BJ (cell line): Measurements from ENCODE around the gene IFITM5. TPM values are rescaled to one million over a fixed set of nuclear protein-coding genes. Genes with fewer than 3 reads are reported as not detected.

ENCODE experiments used
- CTCF ChIA-PET: fragments of 350-600 bp; formaldehyde crosslinking; extraction: SDS; loops from one replicate; lab custom pipeline; 2021; ENCODE audit warnings: antibody characterized with exemption, inconsistent platforms; lab: Yijun Ruan, JAX
- POLR2A ChIA-PET: fragments of 300-600 bp; sonication (Branson Sonifier 250); formaldehyde crosslinking; extraction: SDS; loops from one replicate; lab custom pipeline; 2021; ENCODE audit warnings: antibody characterized with exemption; lab: Charles Lee
- DNase-seq: peaks from one replicate; pipeline ENCODE4 v3.0.0-alpha.2; 2011; ENCODE audit warnings: low read depth
- H3K27me3 ChIP-seq: 2 replicates; pipeline ENCODE4 v1.6.0; 2011; ENCODE audit warnings: low read length; ENCODE audit not compliant: control insufficient read depth, insufficient read depth
- H3K36me3 ChIP-seq: 2 replicates; pipeline ENCODE4 v1.5.1; 2011; ENCODE audit warnings: low read length; ENCODE audit not compliant: control insufficient read depth, insufficient read depth
- H3K4me3 ChIP-seq: 2 replicates; pipeline ENCODE4 v1.5.1; 2011; ENCODE audit warnings: low read depth, mild to moderate bottlenecking, control low read depth, low read length
- CTCF ChIP-seq: IDR thresholded peaks from 2 replicates; pipeline ENCODE4 v1.5.1; 2011; ENCODE audit warnings: low read depth, mild to moderate bottlenecking, control low read depth, inconsistent platforms, low read length, moderate library complexity; ENCODE audit not compliant: insufficient read depth
- polyA plus RNA-seq: library from polyadenylated mRNA; depleted of rRNA; stranded (reverse); fragments of >200 nt; gene quantifications from 2 replicates; pipeline ENCODE4 v1.2.3, GENCODE V29; 2011

IFITM5 gene
- polyA plus RNA-seq, 1 experiment = not detected

DNA sequence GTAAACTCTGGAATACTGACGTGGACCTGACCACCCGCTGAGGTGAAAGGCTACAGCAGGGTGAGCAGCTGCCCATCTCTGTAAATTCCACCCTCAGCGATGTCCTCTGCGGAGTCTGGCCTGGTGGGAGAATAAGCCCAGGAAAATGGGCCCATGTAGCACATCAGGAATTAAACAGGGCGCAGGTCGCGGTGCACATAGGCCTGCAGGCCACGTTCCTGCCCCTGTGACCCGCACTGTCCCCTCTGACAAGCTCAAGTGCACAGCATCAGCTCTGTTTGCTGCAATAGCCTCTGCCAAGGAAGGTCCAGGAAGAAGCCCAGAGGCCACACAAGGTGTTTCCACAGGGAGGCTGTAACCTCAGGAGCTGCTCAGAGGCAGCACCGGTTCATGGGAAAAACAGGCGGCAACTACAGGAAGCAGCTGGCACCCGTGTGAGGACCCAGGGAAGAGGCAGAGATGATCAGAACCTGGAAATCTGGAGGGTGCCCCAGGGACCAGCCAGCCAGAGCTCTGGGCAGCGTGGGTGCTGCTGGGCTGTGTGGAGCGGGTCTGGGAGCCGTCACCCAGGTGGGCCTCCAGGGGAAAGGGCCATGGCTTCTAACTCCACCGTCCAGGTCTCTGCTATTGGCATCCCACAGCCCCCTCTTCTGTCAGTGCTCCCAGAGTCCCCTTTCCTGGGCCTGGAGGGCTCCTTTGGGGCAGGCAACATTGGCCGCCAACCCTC is 7.5 kb upstream of the IFITM5 start:
- Histone ChIP-seq H3K36me3 (no peaks in the 10 kb centered on the region; the same call in 1 of the 2 replicates), H3K27me3 (no peaks in the 10 kb centered on the region), H3K4me3 (no peak overlapping the region)
- CTCF ChIA-PET = interaction anchor here (0.9 to 5.0 kb wide), 12 partner anchors 12 to 212 kb away, joined by 3 to 57 read pairs (median 11); partner anchors contain the start of gene IFITM3
- TF ChIP-seq CTCF = no peak
- POLR2A ChIA-PET = no interaction called here
- DNase-seq = no peak

- Histone ChIP-seq H3K36me3 (no peaks in the 10 kb centered on the region; the same call in 1 of the 2 replicates), H3K27me3 (no peaks in the 10 kb centered on the region), H3K4me3 (no peak overlapping the region)
- TF ChIP-seq CTCF = no peak
- POLR2A ChIA-PET = no interaction called here
- CTCF ChIA-PET = interaction anchor here (0.9 to 5.0 kb wide), 12 partner anchors 7 to 213 kb away, joined by 3 to 57 read pairs (median 12); no protein-coding TSS in a partner anchor
- DNase-seq = no peak
These were observed 6.5 kb upstream of the IFITM5 start for GRCh38 chr11:305844-306211.

DNA sequence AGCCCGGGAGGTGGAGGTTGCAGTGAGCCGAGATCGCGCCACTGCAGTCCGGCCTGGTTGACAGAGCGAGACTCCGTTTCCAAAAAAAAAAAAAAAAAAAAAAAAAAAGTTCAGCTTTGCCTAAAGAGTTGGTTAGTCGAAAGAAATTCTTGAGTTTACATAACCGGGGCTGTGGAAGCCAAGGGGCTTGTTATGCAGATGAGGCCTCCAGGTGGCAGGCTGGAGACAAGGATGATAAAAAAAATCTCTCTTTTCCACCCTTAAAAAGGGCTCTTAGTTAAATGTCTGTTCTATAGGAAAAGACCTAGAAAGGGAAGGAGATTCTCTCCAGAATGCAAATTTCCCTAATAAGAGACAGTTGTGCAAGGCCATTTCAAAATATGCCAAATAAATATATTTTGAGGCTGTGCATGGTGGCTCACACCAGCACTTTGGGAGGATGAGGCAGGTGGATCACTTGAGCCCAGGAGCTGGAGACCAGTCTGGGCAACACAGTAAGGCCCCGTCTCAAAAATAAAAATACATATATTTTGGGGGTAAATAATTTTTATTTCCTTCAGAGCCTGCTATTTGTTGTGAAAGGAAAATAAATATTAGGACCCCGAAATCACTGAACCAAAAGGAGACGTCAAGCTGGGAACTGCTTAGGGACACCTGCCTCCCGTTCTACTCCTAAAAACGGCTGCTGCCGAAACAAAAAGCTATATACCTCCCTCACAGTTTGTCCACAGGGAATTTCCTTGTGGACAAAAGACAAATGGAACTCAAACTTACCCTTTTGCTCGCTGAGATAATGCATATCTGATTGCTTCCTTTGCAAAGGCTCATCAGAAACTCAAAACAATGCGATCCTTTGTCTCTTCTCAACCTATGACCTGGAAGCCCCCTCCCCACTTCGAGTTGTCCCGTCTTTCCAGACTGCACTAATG is 5.9 kb upstream of the IFITM5 start:
- H3K4me3 ChIP-seq = no peak overlapping the region
- peak; percentile 80 for TF ChIP-seq CTCF
- POLR2A ChIA-PET = interaction anchor here (0.7 kb wide), 1 partner anchor 257 kb away, joined by 22 read pairs; no protein-coding TSS in a partner anchor
- peaks cover under 1% of the 10 kb centered on the region; the same call in 1 of the 2 replicates for H3K27me3 ChIP-seq
- H3K36me3 ChIP-seq = no peaks in the 10 kb centered on the region; the same call in 1 of the 2 replicates
- DNase-seq = no peak
- CTCF ChIA-PET = interaction anchor here (0.7 to 5.0 kb wide), 16 partner anchors 8 to 143 kb away, joined by 3 to 57 read pairs (median 8); no protein-coding TSS in a partner anchor

DNA sequence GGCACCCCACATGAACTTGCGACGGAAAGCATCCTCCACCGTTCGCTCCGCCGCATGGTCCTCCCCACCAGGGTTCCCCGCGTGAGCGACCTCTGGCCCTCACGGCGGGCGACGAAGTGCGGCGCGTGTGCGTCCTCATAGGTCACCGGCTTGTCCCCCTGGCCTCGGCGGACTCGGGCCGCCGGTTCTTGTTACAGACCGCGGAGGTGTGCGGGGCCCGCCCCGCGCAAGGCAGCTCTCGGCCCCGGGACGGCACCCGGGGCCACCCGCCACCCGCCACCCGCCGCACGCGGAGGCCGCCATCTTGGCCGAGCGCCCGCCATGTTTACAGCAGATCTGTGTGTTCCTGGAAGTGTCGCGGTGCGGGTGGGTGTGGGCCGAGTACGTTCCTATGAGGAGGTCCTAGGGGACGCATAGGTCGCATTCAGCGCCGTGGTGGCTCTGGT is 4.8 kb upstream of the IFITM5 start:
- Histone ChIP-seq H3K36me3 (no peaks in the 10 kb centered on the region; the same call in 1 of the 2 replicates), H3K27me3 (peaks cover 6% of the 10 kb centered on the region), H3K4me3 (no peak overlapping the region)
- CTCF ChIA-PET = interaction anchor here (0.9 to 5.0 kb wide), 11 partner anchors 9 to 144 kb away, joined by 3 to 57 read pairs (median 12); no protein-coding TSS in a partner anchor
- no peak for DNase-seq
- no peak for TF ChIP-seq CTCF
- POLR2A ChIA-PET = interaction anchor here (0.7 kb wide), 1 partner anchor 259 kb away, joined by 22 read pairs; no protein-coding TSS in a partner anchor

DNA sequence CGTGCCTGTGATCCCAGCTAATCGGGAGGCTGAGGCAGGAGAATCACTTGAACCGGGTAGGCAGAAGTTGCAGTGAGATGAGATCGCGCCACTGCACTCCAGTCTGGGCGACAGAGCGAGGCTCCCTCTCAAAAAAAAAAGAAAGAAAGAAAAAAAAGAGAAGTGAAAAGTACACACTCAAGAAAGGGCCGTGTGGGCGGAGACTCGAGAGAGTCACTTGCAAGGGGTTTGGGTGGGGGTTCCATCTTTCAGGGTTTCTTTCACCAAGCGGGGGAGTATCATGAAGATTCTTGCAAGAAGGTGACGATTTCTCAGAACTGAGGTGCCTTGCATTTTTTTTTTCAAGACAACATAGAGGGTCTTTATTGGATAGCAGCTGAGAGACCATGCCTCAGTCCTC is 4.0 kb upstream of the IFITM5 start:
- no peak for TF ChIP-seq CTCF
- CTCF ChIA-PET = interaction anchor here (1.9 to 5.0 kb wide), 4 partner anchors 13 to 145 kb away, joined by 5 to 57 read pairs (median 21); no protein-coding TSS in a partner anchor
- H3K4me3 ChIP-seq = no peak overlapping the region
- peaks cover 6% of the 10 kb centered on the region for H3K27me3 ChIP-seq
- POLR2A ChIA-PET = no interaction called here
- H3K36me3 ChIP-seq = no peaks in the 10 kb centered on the region
- no peak for DNase-seq
